Mammary epithelial cell (primary cell): ENCODE measurements around the gene BRWD1.

ENCODE experiments used
- EZH2 ChIP-seq: IDR thresholded peaks from 2 replicates; pipeline ENCODE4 v1.6.1; 2012; ENCODE audit warnings: low read length, inconsistent platforms, borderline replicate concordance
- TF ChIP-seq, protein P1 (sequence below), 2 donors: IDR thresholded peaks in 1 of 2; conservative IDR thresholded peaks in 1 of 2; 2 replicates each; pipeline ENCODE4 v1.5.1; 2011 to 2012; ENCODE audit warnings: inconsistent platforms in 2 of 2, low read length in 2 of 2, mild to moderate bottlenecking in 2 of 2, control low read depth in 1 of 2, low read depth in 1 of 2; ENCODE audit not compliant: insufficient read depth in 1 of 2; ENCODE audit errors: extremely low read depth in 1 of 2

DNA sequence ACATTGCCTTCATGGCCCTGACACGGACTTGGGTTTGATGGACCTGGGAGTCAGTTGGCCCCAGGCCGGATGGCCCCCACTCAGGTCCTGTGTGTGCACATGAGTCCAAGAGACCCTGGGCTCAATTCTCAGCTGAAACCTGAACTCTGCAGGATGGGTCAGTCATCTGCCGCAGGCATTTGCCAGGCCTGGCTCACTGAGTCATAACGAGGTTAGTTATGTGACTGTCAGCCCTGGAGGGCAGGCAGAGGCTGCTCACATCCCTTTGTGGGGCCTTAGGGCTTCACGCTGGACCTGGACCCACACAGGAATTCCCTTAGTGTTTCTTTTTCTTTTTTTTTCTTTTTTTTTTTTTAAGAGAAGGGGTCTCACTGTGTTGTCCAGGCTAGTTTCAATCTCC is 176.7 kb downstream of the BRWD1 start:
- TF ChIP-seq, protein P1, sequence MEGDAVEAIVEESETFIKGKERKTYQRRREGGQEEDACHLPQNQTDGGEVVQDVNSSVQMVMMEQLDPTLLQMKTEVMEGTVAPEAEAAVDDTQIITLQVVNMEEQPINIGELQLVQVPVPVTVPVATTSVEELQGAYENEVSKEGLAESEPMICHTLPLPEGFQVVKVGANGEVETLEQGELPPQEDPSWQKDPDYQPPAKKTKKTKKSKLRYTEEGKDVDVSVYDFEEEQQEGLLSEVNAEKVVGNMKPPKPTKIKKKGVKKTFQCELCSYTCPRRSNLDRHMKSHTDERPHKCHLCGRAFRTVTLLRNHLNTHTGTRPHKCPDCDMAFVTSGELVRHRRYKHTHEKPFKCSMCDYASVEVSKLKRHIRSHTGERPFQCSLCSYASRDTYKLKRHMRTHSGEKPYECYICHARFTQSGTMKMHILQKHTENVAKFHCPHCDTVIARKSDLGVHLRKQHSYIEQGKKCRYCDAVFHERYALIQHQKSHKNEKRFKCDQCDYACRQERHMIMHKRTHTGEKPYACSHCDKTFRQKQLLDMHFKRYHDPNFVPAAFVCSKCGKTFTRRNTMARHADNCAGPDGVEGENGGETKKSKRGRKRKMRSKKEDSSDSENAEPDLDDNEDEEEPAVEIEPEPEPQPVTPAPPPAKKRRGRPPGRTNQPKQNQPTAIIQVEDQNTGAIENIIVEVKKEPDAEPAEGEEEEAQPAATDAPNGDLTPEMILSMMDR (conservative IDR thresholded peaks at IDR 0.05 in 1 of 2, IDR thresholded peaks at IDR 0.05 in 1 of 2; ENCODE audit: extremely low read depth in 1 of 2, insufficient read depth in 1 of 2, low read depth in 1 of 2, low read length in 2 of 2), result no peak
- TF ChIP-seq EZH2, result no peak
